ENCODE data around the gene FAF1. TPM values are rescaled to one million over a fixed set of nuclear protein-coding genes. Genes with fewer than 3 reads are reported as not detected.

The FAF1 gene
- total RNA-seq, 1 experiment from 2014 or later = 78.7 TPM

DNA sequence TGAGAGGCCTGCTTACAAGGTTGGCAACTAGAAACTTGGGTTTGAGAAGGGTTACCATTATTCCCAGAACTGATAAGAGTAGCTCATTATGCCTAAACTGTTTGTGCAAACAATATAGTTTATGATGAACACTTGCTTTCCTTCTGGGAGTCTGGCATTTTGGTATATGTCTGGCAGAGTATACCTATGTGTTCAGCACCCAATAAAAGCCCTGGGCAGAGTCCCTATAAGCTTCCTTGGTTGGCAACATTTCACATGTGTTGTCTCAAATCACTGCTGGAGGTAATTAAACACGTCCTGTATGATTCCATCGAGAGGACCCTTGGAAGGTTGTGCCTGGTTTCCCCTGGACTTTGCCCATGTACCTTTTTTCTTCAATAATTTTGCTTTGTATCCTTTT is 497.1 kb downstream of the FAF1 start:
- H3K4me1 ChIP-seq = no peaks in the 10 kb centered on the region
- POLR2A ChIA-PET = no interaction called here
- no peaks in the 10 kb centered on the region for H3K9me3 Mint-ChIP-seq (ENCODE audit: unreplicated experiment)
- no peak overlapping the region for H3K27ac Mint-ChIP-seq (ENCODE audit: unreplicated experiment)
- no peaks in the 10 kb centered on the region for H3K36me3 Mint-ChIP-seq (ENCODE audit: insufficient read depth, unreplicated experiment)
- no peaks in the 10 kb centered on the region for H3K36me3 ChIP-seq (ENCODE audit: control insufficient read depth, insufficient read depth, low read length)
- no peak overlapping the region for H3K4me3 ChIP-seq (ENCODE audit: low read depth, low read length)
- H3K27me3 Mint-ChIP-seq (ENCODE audit: insufficient read depth, unreplicated experiment) = no peaks in the 10 kb centered on the region
- H3K4me3 Mint-ChIP-seq (ENCODE audit: unreplicated experiment) = no peak overlapping the region
- intact Hi-C loops (cut with micrococcal nuclease; ENCODE audit: unreplicated experiment) = no loop called here
- BruUV-seq (replicated peaks) = no TSS peak
- no peaks in the 10 kb centered on the region for H3K9me3 ChIP-seq
- TF ChIP-seq, protein P1, sequence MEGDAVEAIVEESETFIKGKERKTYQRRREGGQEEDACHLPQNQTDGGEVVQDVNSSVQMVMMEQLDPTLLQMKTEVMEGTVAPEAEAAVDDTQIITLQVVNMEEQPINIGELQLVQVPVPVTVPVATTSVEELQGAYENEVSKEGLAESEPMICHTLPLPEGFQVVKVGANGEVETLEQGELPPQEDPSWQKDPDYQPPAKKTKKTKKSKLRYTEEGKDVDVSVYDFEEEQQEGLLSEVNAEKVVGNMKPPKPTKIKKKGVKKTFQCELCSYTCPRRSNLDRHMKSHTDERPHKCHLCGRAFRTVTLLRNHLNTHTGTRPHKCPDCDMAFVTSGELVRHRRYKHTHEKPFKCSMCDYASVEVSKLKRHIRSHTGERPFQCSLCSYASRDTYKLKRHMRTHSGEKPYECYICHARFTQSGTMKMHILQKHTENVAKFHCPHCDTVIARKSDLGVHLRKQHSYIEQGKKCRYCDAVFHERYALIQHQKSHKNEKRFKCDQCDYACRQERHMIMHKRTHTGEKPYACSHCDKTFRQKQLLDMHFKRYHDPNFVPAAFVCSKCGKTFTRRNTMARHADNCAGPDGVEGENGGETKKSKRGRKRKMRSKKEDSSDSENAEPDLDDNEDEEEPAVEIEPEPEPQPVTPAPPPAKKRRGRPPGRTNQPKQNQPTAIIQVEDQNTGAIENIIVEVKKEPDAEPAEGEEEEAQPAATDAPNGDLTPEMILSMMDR (IDR thresholded peaks at IDR 0.05; ENCODE audit: insufficient read depth in 1 of 2, low read depth in 1 of 2, low read length in 1 of 2, severe bottlenecking in 1 of 2, unreplicated experiment in 1 of 2) = no peak
- H3K4me1 Mint-ChIP-seq (ENCODE audit: low read depth, unreplicated experiment) = no peaks in the 10 kb centered on the region
- no peaks in the 10 kb centered on the region for H3K27me3 ChIP-seq (replicated peaks; ENCODE audit: control insufficient read depth, insufficient read depth, low read length)
- no peak for DNase-seq
- CTCF ChIA-PET = no interaction called here

DNA sequence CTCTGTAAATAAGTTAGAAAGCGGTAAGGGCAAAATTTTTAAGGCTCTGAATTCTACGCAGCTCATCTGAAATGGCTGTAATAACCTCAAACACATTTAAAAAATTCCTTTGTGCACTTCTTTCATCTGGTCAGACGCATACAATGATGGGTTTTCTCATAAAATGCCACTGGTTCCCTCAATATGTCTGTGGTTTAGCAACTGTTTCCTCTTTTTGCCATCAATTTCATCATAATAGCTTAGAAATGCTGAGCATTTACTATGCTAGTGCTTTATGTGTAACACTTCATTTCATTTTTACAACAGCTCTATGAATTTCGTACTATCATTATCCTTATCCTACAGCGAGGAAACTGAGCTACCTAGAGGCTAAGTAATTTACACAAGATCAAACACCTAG is 501.6 kb downstream of the FAF1 start:
- H3K36me3 Mint-ChIP-seq (ENCODE audit: insufficient read depth, unreplicated experiment) = peaks cover 13% of the 10 kb centered on the region
- intact Hi-C loops (cut with micrococcal nuclease; ENCODE audit: unreplicated experiment) = no loop called here
- H3K4me3 ChIP-seq (ENCODE audit: low read depth, low read length) = no peak overlapping the region
- ChIA-PET CTCF (interaction anchor here (0.6 kb wide), 1 partner anchor 90 kb away, joined by 4 read pairs; no protein-coding TSS in a partner anchor), POLR2A (no interaction called here)
- H3K4me1 Mint-ChIP-seq (ENCODE audit: low read depth, unreplicated experiment) = no peaks in the 10 kb centered on the region
- no peak overlapping the region for H3K27ac Mint-ChIP-seq (ENCODE audit: unreplicated experiment)
- H3K4me3 Mint-ChIP-seq (ENCODE audit: unreplicated experiment) = no peak overlapping the region
- H3K4me1 ChIP-seq = no peaks in the 10 kb centered on the region
- H3K9me3 Mint-ChIP-seq (ENCODE audit: unreplicated experiment) = no peaks in the 10 kb centered on the region
- DNase-seq = no peak
- H3K36me3 ChIP-seq (ENCODE audit: control insufficient read depth, insufficient read depth, low read length) = no peaks in the 10 kb centered on the region
- H3K27me3 Mint-ChIP-seq (ENCODE audit: insufficient read depth, unreplicated experiment) = no peaks in the 10 kb centered on the region
- no peaks in the 10 kb centered on the region for H3K9me3 ChIP-seq
- TF ChIP-seq, protein P1 (IDR thresholded peaks at IDR 0.05; ENCODE audit: insufficient read depth in 1 of 2, low read depth in 1 of 2, low read length in 1 of 2, severe bottlenecking in 1 of 2, unreplicated experiment in 1 of 2) = no peak
- BruUV-seq (replicated peaks) = no TSS peak
- H3K27me3 ChIP-seq (replicated peaks; ENCODE audit: control insufficient read depth, insufficient read depth, low read length) = no peaks in the 10 kb centered on the region

DNA sequence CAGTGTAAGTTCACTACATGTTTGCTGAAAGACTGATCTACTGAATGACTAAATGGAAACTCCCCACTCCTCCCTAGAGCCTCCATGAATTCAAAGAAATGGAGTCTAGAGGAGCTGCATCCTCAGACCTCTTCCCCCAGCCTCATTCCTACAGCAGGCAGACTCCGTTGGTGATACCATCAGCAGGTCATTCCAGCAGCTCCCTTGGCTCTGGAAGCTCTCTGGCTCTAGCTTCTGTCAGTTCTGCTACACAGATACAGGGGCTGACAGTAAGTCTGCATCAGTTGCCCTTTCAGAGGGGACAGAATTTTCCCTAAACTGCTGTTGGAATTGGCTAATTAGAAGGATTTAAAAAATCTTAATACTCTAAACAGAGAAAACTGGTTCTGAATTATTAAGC is 505.2 kb downstream of the FAF1 start:
- Mint-ChIP-seq H3K4me1 (ENCODE audit: low read depth, unreplicated experiment) (no peaks in the 10 kb centered on the region), H3K27ac (ENCODE audit: unreplicated experiment) (no peak overlapping the region), H3K4me3 (ENCODE audit: unreplicated experiment) (no peak overlapping the region), H3K9me3 (ENCODE audit: unreplicated experiment) (no peaks in the 10 kb centered on the region), H3K27me3 (ENCODE audit: insufficient read depth, unreplicated experiment) (no peaks in the 10 kb centered on the region), H3K36me3 (ENCODE audit: insufficient read depth, unreplicated experiment) (peaks cover 13% of the 10 kb centered on the region)
- H3K9me3 ChIP-seq = no peaks in the 10 kb centered on the region
- no TSS peak for BruUV-seq (replicated peaks)
- H3K4me1 ChIP-seq = no peaks in the 10 kb centered on the region
- POLR2A ChIA-PET = no interaction called here
- no peak overlapping the region for H3K4me3 ChIP-seq (ENCODE audit: low read depth, low read length)
- CTCF ChIA-PET = no interaction called here
- intact Hi-C loops (cut with micrococcal nuclease; ENCODE audit: unreplicated experiment) = no loop called here
- H3K36me3 ChIP-seq (ENCODE audit: control insufficient read depth, insufficient read depth, low read length) = no peaks in the 10 kb centered on the region; the same call in 1 of the 2 replicates
- no peaks in the 10 kb centered on the region for H3K27me3 ChIP-seq (replicated peaks; ENCODE audit: control insufficient read depth, insufficient read depth, low read length)
- DNase-seq = no peak
- TF ChIP-seq, protein P1 (IDR thresholded peaks at IDR 0.05; ENCODE audit: insufficient read depth in 1 of 2, low read depth in 1 of 2, low read length in 1 of 2, severe bottlenecking in 1 of 2, unreplicated experiment in 1 of 2) = no peak
